Stimulated activated CD4-positive, alpha-beta T cell treated with anti-CD3 and anti-CD28 coated beads, TNF-alpha, amount 100 ng/mL, for 1 hour (primary cell): ENCODE data around the gene AKT1.

Experiments
- DNase-seq, 3 donors: peaks; one replicate each; pipeline ENCODE4 v3.0.0-alpha.2; 2020; ENCODE audit warnings: low read depth in 3 of 3, low spot score in 1 of 3

Gene AKT1

DNA sequence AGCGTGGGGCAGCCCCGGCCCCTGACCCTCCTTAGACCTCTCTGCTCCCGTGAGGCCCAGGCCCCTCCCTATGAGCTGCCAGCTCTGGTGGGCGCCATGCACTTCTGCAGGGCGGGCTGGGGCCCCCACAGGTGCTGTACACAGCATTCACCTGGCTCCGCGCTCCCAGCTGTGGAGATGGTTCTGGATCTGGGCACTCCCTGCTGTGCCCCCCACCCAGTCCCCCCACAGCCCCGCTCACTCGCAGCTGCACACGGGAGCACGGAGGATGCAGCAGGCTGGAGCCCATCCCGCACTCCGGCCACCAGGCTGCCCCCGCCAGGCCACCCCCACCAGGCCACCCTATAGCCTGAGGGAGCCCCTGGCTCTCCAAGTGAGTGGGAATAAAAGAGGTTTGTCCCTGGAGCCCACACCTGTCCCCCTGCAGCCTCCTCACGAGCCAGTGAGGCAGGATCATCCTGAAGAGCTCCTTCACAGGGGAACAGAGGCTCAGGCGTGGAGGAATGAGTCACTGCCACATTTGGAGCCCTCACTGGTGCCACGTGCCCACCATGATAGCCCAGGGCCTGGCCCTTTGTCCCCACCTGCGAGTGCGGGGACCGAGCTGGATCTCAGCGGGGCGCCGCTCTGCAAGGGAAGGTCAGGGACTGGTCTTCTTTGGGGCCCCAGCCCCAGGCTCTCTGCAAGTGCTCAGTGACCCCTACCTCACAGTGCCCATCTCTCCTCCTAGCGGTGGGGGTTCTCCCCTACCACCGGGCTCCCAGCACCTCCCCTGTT lies 69.6 kb downstream of the AKT1 start:
- DNase-seq, result no peak

DNA sequence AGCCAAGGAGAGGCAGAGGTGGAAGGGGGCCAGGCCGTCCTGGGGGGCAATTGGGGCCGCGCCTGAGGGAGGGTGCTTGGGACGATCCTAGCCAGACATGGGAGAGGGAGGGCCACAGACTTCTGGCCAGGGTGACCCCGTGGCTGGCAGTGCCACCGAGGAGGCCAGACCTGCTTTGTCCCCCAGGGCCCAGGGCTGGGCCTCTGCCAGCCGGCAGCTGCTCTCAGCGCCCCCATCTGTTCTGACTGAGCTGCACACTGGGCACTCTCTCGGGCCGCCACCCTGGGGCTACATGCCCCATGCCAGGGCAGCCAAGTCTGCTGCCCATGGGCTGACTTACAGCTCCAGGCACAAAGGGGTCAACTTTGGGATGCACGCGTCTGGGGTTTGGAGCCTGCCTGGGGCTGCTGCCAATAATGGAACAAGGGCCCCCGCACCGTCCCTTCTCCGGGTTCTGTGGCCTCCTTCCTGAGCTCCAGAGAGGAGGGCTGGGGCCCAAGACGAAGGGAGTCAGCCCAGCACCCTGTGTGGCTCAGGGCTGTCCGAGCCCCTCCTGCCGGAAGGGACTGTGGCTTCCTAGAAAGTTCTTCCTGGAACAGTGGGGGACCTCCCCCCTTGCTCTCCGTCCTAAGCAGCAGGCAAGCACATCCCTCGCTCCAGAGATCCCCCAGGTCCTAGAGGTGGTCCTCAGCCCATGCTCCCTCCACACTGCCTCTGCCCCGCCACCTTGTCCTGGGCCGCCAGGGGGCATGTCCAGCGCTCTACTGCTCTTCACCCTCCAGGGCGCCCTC lies 70.4 kb downstream of the AKT1 start:
- no peak for DNase-seq

DNA sequence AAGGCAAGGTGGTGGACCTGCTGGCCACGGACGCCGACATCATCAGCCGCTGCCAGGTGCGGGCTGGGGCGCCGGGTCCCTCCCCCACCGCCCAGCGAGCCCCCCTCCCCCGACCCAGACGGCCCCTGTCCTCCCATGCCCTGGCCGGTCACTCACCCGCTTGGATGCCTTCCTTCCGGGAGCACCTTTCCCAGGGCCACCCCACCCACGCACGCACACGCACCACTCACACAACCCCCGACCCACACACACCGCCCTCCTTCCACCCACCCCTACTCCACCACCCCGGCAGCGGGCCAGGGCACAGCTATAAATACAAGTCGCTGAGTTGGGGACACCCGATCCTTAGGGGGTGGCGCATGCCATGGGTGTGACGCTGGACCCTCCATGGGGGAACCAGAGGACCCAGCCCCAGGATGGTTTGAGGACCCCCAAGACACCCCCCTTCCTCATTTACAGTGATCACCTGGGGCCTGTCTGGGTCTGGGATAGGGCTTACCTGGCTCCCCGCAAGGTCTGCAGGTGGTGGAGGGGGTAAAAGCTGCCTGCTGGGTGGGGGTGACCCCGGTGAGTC lies 71.1 kb downstream of the AKT1 start:
- no peak for DNase-seq

DNA sequence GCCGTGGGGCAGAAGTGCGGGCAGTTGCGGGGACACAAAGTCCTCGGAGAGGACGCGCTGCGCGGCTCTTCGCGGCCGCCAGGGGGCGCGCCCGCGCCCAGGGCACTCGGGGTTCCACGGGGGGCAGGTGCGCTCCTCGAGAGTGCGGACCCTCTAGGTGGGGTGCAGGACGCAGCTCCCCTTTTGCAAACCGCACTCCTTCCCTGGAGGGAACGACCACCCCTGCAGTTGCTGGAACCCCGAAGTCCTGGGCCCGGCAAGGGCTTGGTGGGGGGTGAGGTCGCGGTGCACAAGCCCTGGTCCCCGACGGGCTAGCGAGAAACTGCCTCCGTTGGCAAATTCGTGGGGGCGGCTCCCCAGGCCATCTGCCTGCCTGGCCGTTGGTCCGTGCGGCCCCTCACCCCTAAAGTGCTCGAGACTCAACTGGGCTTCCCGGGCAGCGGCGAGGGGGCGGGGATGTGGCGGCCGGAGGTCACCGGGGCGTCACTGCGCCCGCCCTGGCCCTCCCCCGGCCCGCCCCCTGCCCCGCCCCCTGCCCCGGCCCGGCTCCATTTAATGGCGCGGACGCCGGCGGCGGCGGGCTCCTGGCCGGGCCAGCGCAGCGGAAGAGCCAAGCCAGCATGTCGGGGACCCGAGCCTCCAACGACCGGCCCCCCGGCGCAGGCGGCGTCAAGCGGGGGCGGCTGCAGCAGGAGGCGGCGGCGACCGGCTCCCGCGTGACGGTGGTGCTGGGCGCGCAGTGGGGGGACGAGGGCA lies 71.7 kb downstream of the AKT1 start, which contains the start of gene ADSS1:
Gene ADSS1, plus strand, starts transcription at position 579 of the 756 bp plus-strand sequence. Its CDS starts 42 bp downstream, at position 621.
- DNase-seq, result peak; percentile 10 to 48 (median 34)

DNA sequence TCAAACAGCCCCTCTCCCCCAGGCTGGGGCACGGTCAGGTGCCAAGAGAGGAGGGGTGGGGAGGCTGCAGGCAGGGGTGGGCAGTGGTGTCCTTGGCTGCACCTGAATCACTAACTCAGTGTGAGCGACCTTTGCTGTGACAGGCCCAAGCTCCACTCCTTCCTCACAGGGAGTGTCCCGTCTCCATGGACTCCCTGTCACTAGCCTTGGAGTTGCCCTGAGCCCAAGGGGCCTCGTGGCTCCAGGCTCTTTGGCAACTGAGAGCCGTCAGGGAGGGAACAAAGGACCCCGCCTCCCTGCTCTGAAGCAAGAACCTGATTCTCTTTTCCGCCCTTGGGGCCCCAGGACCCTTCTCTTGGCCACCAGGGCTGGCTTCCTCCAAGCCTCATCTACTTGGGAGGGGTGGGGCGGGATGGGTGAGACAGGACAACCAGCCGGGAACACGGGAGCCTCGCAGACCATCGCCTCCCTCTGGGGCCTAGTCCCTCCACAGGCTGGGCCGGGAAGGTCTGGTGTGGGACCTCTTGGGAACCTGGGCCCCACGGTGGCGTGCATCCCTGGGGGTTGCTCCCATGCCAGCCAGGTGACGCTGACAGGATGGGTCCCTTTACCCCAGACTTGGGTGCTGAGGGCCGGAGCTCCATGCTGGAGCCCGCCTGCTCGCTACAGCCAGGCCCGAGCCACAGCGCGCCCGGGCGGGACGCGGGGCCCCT lies 72.5 kb downstream of the AKT1 start:
- DNase-seq, result no peak

DNA sequence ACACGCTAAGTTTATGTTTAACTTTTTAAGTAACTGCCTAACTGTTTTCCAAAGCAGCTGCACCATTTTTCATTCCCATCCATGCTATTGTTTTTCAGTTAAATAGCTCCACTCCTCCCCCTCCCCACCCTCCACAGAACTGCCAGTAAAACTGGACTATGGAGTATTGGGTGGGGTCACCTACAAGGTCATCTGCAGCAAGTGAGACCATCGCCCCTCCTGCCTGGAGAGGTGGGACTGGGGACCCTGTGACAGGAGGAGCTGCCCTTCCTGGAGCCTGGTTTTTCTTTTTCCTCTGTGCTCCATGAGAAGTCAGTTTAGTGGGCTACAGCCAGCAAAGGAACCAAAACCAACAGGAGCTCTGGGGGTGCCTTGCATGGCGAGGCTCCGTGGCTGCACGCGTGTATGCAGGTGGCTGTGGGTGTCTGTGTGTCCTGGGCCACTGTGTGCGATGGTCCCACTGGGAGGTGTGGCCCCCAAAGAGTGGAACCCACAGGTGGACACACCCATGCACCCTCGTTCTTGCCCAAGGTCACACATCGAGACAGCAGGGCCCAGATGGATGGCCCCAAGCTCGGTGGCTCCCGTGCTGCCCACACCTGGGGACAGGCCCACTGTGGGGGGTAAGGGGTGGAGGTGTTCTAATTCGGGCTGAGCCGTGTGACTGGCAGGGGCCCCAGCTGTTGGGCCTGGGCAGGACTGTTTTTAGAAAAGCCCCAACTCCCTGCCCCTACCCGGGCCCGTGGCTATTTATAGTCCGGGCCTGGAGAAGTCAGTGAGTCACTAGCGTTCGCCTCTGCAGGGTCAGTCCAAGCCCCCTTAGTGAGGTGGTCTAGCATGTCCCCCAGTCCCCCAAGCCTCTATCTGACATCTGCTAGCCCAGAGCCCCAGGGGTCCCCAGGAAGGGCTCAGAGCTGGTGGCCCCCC lies 73.8 kb downstream of the AKT1 start:
- DNase-seq, result no peak
